Body of pancreas (tissue), 4 donors: ENCODE data around the gene LRRC8C.

Experiments used
- POLR2A ChIP-seq, 3 donors: fragments of 450-650 bp; IDR thresholded peaks; one replicate each; pipeline ENCODE4 v1.6.1; 2016; ENCODE audit warnings: antibody characterized with exemption in 3 of 3, mild to moderate bottlenecking in 2 of 3
- TF ChIP-seq, protein P1 (sequence below), 7 experiments: fragments of 450-650 bp in 4 of 7; fragments of 200-600 bp in 3 of 7; sonication (generic) in 3 of 7; IDR thresholded peaks; one replicate each; pipeline ENCODE4 v1.5.1; 2016 to 2019; ENCODE audit warnings: antibody characterized with exemption in 7 of 7

DNA sequence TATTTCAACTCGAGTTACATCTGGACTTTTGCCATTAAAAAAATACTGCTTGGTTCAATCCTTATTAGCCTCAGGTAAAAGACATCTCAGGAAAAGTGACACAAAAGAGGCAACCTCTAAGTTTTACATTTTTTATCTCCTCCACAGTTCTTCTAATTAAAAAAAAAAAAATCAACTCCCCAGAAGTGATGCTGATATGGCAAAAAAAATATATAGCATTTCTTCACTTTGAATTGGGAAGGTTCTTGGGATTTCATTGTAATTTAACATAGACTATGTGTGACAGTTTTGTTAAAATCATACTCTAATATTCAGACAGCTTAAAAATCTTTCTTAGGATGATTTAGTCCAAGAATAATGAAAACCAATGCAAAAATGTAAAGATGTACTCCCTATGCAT, 87.9 kb downstream of the LRRC8C start:
- TF ChIP-seq, protein P1, sequence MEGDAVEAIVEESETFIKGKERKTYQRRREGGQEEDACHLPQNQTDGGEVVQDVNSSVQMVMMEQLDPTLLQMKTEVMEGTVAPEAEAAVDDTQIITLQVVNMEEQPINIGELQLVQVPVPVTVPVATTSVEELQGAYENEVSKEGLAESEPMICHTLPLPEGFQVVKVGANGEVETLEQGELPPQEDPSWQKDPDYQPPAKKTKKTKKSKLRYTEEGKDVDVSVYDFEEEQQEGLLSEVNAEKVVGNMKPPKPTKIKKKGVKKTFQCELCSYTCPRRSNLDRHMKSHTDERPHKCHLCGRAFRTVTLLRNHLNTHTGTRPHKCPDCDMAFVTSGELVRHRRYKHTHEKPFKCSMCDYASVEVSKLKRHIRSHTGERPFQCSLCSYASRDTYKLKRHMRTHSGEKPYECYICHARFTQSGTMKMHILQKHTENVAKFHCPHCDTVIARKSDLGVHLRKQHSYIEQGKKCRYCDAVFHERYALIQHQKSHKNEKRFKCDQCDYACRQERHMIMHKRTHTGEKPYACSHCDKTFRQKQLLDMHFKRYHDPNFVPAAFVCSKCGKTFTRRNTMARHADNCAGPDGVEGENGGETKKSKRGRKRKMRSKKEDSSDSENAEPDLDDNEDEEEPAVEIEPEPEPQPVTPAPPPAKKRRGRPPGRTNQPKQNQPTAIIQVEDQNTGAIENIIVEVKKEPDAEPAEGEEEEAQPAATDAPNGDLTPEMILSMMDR (IDR thresholded peaks at IDR 0.05), result no peak
- TF ChIP-seq POLR2A (IDR thresholded peaks at IDR 0.05), result no peak
